Posterior cingulate gyrus (tissue), 11 donors: ENCODE results near the gene CNTNAP2.

Source experiments
- DNase-seq, 10 donors: peaks; one replicate each; pipeline versions ENCODE4 v3.0.0 to v3.0.0-alpha.2; 2020 to 2021; ENCODE audit warnings: mixed read lengths in 3 of 10
- intact Hi-C: fragments of 100-400 bp; cut with DNase I; formaldehyde crosslinking; loops from one replicate; pipeline ENCODE4 v1.15.1; 2023

The CNTNAP2 gene

DNA sequence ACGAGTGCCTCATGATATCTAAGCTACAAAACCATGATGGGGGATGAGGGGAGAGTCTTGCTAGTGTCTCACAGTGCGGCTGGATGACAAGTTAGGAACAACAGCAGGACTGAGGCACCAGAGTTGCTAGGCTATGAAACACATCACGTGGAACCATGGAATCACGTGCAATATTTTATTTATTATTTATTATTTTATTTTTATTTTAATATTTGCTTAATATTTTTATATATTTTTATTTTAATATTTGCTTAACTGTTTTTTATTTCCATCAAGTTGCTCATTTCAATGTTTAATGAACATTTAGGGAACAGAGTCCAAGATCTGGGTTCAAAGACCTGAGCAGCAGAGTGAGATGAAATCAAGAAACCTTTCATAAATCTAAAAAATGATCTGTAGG is 614.6 kb downstream of the CNTNAP2 start:
- DNase-seq = peak in 1 of 10 donors; percentile 46
- intact Hi-C loops = no loop called here

- intact Hi-C loops = loop anchor here (5.0 kb wide), 1 partner anchor 1346 kb away; no protein-coding TSS in a partner anchor
- no peak for DNase-seq
Measured at GRCh38 chr7:146735992-146736391, 619.4 kb downstream of the CNTNAP2 start.

DNA sequence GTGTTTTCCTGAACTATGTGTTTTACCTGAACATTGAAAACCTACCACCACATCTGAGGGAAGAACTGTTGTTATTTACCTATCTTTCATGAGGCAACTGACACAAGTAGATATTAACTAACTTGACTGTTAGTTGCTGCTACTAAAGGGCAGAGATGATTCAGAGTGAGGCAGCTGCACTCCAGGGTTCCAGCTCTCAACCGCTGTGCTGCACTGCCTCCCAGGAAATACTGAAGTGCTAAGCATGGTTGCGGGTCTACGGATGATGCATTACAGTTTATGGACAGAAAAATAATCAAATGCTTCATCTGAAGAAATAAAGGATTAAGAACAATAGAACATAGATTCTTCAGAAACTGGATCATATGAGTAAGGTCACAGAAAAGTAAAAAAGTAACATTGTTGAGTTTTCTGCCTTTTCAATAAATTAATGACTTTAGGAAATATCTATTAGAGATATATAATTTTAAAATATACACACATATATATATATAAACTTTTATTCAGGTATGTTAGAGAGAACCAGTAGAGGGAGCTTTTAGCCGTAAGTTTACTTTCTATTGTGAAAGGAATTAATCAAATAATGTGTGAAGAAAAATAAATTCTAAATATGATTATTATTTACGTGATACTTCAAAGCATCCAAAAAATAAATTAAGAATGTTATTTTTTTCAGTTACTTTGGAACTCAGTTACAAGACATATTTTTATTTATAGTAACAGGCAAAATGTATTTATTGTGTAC is 620.0 kb downstream of the CNTNAP2 start:
- intact Hi-C loops = loop anchor here (5.0 kb wide), 1 partner anchor 1346 kb away; no protein-coding TSS in a partner anchor
- DNase-seq = no peak

DNA sequence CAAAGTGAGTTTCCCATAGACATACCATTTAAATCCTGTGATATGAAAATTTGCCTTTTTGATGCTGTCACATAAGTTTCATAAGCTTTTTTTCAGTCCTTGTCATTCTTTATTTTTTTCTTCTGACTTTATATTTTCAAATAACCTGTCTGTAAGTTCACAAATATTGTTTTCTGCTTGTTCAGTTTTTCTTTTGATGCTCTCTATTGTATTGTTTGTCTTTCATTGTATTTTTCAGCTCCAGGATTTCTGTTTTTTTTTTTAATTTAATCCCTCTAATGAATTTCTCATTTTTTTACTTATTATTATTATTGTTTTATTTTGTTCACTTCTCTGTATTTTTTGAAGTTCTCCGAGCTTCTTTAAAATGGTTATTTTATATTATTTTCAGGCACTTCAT is 623.4 kb downstream of the CNTNAP2 start:
- intact Hi-C loops = no loop called here
- DNase-seq = no peak

DNA sequence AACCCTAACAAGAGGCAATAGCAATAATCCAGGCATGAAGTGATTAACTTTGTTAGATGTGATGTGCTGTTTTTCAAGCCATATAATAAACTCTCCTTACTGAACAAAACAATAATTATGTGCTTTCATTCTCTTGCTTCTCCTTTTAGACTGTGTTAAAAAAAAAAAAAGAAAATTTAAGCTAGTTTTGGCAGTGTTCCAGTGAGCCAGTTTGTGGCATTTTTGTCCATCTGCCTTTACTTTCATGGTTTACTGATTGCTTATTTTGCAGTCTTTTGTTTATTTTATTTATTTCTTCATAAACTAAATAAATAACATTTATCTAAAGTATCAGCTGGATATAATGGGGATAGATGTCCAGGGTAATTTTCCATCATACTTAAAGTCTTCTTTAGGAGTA is 625.3 kb downstream of the CNTNAP2 start:
- intact Hi-C loops = no loop called here
- DNase-seq = no peak

GRCh38 chr7:146754385-146754784 is 637.8 kb downstream of the CNTNAP2 start:
- no peak for DNase-seq
- intact Hi-C loops = no loop called here

DNA sequence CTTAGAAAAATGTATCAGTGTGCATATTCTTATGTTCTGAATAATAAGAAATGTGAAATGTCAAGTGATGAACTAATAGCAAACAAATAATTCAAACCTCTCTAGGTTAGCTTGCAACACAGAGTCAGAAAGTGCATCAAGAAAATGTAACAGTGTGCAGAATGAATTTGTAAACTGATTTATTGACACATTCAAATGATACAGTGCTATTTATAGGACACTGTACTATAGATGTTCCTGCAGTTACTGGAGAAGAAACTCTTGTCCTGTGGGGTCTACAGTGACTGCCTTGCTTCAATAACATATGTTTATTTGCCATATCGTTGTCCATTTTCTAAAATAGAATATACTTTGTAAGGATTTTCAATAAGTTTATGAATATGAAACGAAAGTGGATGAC is 639.0 kb downstream of the CNTNAP2 start:
- no peak for DNase-seq
- intact Hi-C loops = no loop called here

- DNase-seq = no peak
- intact Hi-C loops = no loop called here
Measured at GRCh38 chr7:146764458-146764857, 647.9 kb downstream of the CNTNAP2 start.

GRCh38 chr7:146768957-146769356 is 652.4 kb downstream of the CNTNAP2 start:
- intact Hi-C loops = no loop called here

DNA sequence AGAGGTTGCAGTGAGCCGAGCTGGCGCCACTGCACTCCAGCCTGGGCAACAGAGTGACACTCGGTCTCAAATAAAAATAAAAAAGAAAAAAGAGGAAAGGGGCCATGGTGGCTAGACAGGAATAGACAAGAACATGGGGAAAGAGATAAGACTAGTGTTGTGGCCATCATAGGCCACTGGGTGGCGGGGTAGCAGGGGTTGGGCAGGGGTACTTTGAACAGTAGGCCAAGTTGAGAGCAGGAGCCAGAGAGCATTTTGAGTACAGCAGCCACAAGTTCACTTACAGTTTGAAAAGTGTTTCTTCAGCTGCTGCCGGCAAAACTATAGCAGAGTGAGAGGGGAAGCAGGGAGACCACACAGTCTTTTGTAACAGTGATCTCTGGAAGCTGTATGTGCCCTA is 656.0 kb downstream of the CNTNAP2 start:
- intact Hi-C loops = no loop called here
- peak in 1 of 10 donors; percentile 49 for DNase-seq

More at GRCh38 chr7:146768957-146769356, 652.4 kb downstream of the CNTNAP2 start:
- no peak for DNase-seq

DNA sequence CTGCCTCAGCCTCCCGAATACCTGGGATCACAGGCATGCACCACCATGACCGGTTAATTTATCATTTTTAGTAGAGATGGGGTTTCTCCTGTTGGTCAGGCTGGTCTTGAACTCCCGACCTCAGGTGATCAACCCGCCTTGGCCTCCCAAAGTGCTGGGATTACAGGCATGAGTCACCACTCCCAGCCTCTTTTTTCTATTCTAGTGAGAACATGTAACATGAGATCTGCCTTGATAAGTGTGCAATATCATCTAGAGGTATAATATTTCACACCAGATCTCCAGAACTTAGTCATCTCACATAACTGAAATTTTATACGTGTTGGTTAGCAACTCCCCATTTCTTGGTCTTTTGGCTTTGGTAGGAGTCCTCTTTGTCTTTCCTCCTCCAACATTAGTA is 656.9 kb downstream of the CNTNAP2 start:
- DNase-seq = no peak
- intact Hi-C loops = no loop called here

- no peak for DNase-seq
- intact Hi-C loops = no loop called here
Measured at GRCh38 chr7:146781352-146782116, 664.9 kb downstream of the CNTNAP2 start.

GRCh38 chr7:146787266-146787665 is 670.7 kb downstream of the CNTNAP2 start:
- no peak for DNase-seq
- intact Hi-C loops = no loop called here

GRCh38 chr7:146788008-146788407 is 671.4 kb downstream of the CNTNAP2 start:
- intact Hi-C loops = no loop called here
- peak in 1 of 10 donors; percentile 76 for DNase-seq

- no peak for DNase-seq
- intact Hi-C loops = no loop called here
Measured at GRCh38 chr7:146791344-146792285, 675.0 kb downstream of the CNTNAP2 start.

DNA sequence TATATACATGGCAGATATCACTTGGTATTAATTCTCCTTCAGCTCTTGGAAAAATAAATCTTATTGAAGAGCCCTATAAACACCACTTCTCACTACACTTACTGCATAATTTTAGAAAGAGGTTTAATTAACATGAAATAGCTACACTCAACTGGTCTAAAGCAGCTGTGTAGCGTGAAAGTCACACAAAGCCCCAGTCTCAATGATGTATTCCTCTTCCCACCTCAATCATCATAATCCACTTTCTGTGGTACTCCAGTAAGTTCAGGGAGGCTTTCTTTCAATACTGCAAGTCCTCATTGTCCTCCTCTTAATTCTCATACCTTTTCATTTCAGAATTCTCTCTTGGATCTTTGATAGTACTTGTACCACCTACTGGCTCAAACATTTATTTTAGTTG is 688.0 kb downstream of the CNTNAP2 start:
- intact Hi-C loops = no loop called here
- DNase-seq = no peak

GRCh38 chr7:146805082-146805481 is 688.5 kb downstream of the CNTNAP2 start:
- intact Hi-C loops = no loop called here

GRCh38 chr7:146826329-146826728 is 709.7 kb downstream of the CNTNAP2 start:
- DNase-seq = no peak
- intact Hi-C loops = no loop called here

More at GRCh38 chr7:146805082-146805481, 688.5 kb downstream of the CNTNAP2 start:
- no peak for DNase-seq

DNA sequence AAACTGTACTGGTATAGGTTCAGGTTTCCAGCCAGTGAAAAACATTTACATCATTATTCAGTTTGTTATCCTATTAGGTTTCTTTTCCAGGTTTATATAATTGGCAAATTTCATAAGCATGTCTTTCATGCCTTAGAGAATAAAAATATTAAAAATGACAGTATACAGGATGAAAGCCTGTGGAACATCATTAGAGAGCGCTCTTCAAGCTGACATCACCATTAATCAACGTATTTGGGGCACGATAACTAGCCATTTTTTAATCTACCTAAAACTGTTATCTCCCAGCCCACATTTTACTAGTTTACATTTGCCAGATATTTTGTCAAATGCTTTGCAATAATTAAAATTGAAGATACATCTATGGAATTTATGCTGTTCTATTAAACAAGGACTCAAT is 714.1 kb downstream of the CNTNAP2 start:
- DNase-seq = no peak
- intact Hi-C loops = no loop called here

DNA sequence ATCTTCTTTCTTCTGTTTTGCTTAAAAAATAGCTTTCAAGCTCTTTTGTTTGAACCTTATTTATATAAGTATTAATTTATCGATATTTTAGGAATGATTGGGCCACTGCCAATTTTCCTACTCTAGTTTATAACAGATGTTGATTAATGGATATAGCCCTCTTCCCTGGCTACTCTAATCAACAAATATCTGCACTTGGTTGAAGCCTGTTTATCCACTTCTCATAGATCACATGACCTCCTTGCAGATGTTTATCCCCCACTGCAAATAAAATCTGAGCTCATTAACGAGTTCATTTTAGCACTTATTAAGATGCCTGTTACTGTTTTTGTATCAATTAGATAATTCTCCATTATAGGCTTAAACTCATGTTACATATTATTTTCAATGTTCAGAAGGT is 715.3 kb downstream of the CNTNAP2 start:
- intact Hi-C loops = no loop called here
- DNase-seq = no peak

DNA sequence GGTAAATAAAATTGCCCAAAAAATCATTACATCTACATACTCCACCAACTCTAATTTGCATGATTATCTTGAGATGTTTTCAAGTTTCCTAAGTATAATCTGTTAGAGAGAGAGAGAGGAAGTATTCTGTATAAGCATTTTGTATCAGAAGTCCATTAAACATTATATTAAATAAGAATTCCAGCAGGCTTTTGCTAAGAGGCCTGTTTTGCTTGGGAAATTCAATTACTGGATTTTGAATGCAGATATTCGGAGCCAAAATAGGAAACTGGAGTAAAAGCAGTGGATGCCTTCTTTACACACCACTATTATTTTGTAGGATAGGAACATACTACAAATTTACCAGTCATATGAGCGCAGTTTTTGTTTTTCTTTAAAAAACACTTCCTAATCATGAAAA is 727.8 kb downstream of the CNTNAP2 start:
- intact Hi-C loops = no loop called here
- DNase-seq = no peak
